H9 (cell line): Measurements from ENCODE around the gene TTLL12. TPM values are rescaled to one million over a fixed set of nuclear protein-coding genes. Genes with fewer than 3 reads are reported as not detected.

Source experiments
- DNase-seq: peaks from one replicate; pipeline ENCODE4 v3.0.0-alpha.2; 2017
- H2AFZ ChIP-seq: one replicate; pipeline ENCODE4 v1.6.1; 2013; ENCODE audit warnings: mild to moderate bottlenecking, low read length, control low read depth, moderate library complexity
- H2AK5ac ChIP-seq: 2 replicates; pipeline ENCODE4 v1.6.1; 2013; ENCODE audit warnings: low read length, control low read depth, mixed read lengths; ENCODE audit not compliant: insufficient read length
- H2BK120ac ChIP-seq: one replicate; pipeline ENCODE4 v1.6.1; 2013; ENCODE audit warnings: low read depth, mild to moderate bottlenecking, low read length, control low read depth, inconsistent platforms; ENCODE audit not compliant: poor library complexity, severe bottlenecking
- H2BK12ac ChIP-seq: 2 replicates; pipeline ENCODE4 v1.6.1; 2013; ENCODE audit warnings: low read length, control low read depth, mixed read lengths, low read depth; ENCODE audit not compliant: insufficient read length
- H2BK15ac ChIP-seq: 2 replicates; pipeline ENCODE4 v1.6.1; 2013; ENCODE audit warnings: low read depth, low read length, control low read depth
- H2BK20ac ChIP-seq: one replicate; pipeline ENCODE4 v1.6.1; 2013; ENCODE audit warnings: low read depth, mild to moderate bottlenecking, low read length, control low read depth, inconsistent platforms; ENCODE audit not compliant: poor library complexity, severe bottlenecking
- H2BK5ac ChIP-seq: 2 replicates; pipeline ENCODE4 v1.6.1; 2013; ENCODE audit warnings: low read length, control low read depth, mixed read lengths; ENCODE audit not compliant: insufficient read length
- H3K14ac ChIP-seq: 2 replicates; pipeline ENCODE4 v1.6.1; 2013; ENCODE audit warnings: low read length, control low read depth; ENCODE audit not compliant: insufficient read depth
- H3K18ac ChIP-seq: 2 replicates; pipeline ENCODE4 v1.6.1; 2013; ENCODE audit warnings: low read depth, mild to moderate bottlenecking, mixed read lengths, low read length, control low read depth; ENCODE audit not compliant: insufficient read length
- H3K23ac ChIP-seq: 2 replicates; pipeline ENCODE4 v1.6.1; 2013; ENCODE audit warnings: low read length, control low read depth, mixed read lengths, low read depth; ENCODE audit not compliant: insufficient read length
- H3K23me2 ChIP-seq: 2 replicates; pipeline ENCODE4 v1.6.1; 2013; ENCODE audit warnings: low read depth, mild to moderate bottlenecking, mixed read lengths, low read length, control low read depth; ENCODE audit not compliant: insufficient read length, poor library complexity, severe bottlenecking
- H3K27ac ChIP-seq: 2 replicates; pipeline ENCODE4 v1.5.1; 2013; ENCODE audit warnings: low read length, control low read depth, mixed read lengths, low read depth; ENCODE audit not compliant: insufficient read length
- H3K27me3 ChIP-seq: 2 replicates; pipeline ENCODE4 v1.6.1; 2013; ENCODE audit warnings: low read length, control low read depth, inconsistent platforms; ENCODE audit not compliant: insufficient read depth
- H3K4ac ChIP-seq: 2 replicates; pipeline ENCODE4 v1.6.1; 2013; ENCODE audit warnings: low read depth, mild to moderate bottlenecking, control low read depth, inconsistent platforms, low read length, moderate library complexity
- H3K4me1 ChIP-seq: 2 replicates; pipeline ENCODE4 v1.6.1; 2013; ENCODE audit warnings: low read length, control low read depth, inconsistent platforms; ENCODE audit not compliant: insufficient read depth
- H3K4me2 ChIP-seq: 2 replicates; pipeline ENCODE4 v1.6.1; 2013; ENCODE audit warnings: low read length, control low read depth, mixed read lengths; ENCODE audit not compliant: insufficient read length, insufficient read depth
- H3K56ac ChIP-seq: 2 replicates; pipeline ENCODE4 v1.6.1; 2013; ENCODE audit warnings: low read depth, mild to moderate bottlenecking, mixed read lengths, low read length, control low read depth; ENCODE audit not compliant: insufficient read length
- H3K79me1 ChIP-seq: 2 replicates; pipeline ENCODE4 v1.6.1; 2013; ENCODE audit warnings: low read depth, mild to moderate bottlenecking, moderate library complexity, low read length, control low read depth, inconsistent platforms; ENCODE audit not compliant: insufficient read depth, poor library complexity, severe bottlenecking
- H3K79me2 ChIP-seq: 2 replicates; pipeline ENCODE4 v1.6.1; 2013; ENCODE audit warnings: low read length, control low read depth, inconsistent platforms; ENCODE audit not compliant: insufficient read depth
- H3K9ac ChIP-seq: 2 replicates; pipeline ENCODE4 v1.6.1; 2013; ENCODE audit warnings: low read length, control low read depth, mixed read lengths; ENCODE audit not compliant: insufficient read length; ENCODE audit errors: extremely low read depth
- H3K9me3 ChIP-seq: one replicate; pipeline ENCODE4 v1.6.1; 2013; ENCODE audit warnings: low read depth, low read length, inconsistent platforms; ENCODE audit not compliant: control insufficient read depth
- H3T11ph ChIP-seq: one replicate; pipeline ENCODE4 v1.6.1; 2013; ENCODE audit warnings: mild to moderate bottlenecking, low read length, control low read depth, inconsistent platforms
- H4K20me1 ChIP-seq: one replicate; pipeline ENCODE4 v1.6.1; 2013; ENCODE audit not compliant: control insufficient read depth, insufficient read length, insufficient read depth
- H4K5ac ChIP-seq: 2 replicates; pipeline ENCODE4 v1.6.1; 2013; ENCODE audit warnings: low read depth, mild to moderate bottlenecking, mixed read lengths, low read length, control low read depth; ENCODE audit not compliant: insufficient read length
- H4K8ac ChIP-seq: replicated peaks from 2 replicates; pipeline ENCODE4 v1.6.1; 2013; ENCODE audit warnings: low read length, control low read depth, mixed read lengths, low read depth; ENCODE audit not compliant: insufficient read length
- H4K91ac ChIP-seq: 2 replicates; pipeline ENCODE4 v1.6.1; 2013; ENCODE audit warnings: low read depth, mild to moderate bottlenecking, moderate library complexity, mixed read lengths, low read length, control low read depth; ENCODE audit not compliant: insufficient read length
- H3K27ac Mint-ChIP-seq, 3 experiments: 2 replicates in 2 of 3; 3 replicates in 1 of 3; pipeline ENCODE4 v1.8.0; 2020 to 2021; ENCODE audit warnings: mixed read lengths in 3 of 3, mild to moderate bottlenecking in 1 of 3, moderate library complexity in 1 of 3
- H3K27me3 Mint-ChIP-seq: 2 replicates; pipeline ENCODE4 v1.8.0; 2021; ENCODE audit warnings: low read depth, mild to moderate bottlenecking, moderate library complexity, mixed read lengths
- H3K36me3 Mint-ChIP-seq, 3 experiments: 2 replicates in 2 of 3; 3 replicates in 1 of 3; pipeline ENCODE4 v1.8.0; 2020 to 2021; ENCODE audit warnings: low read depth in 3 of 3, mixed read lengths in 3 of 3; ENCODE audit not compliant: insufficient read depth in 1 of 3
- H3K4me1 Mint-ChIP-seq, 2 experiments: 2 replicates each; pipeline ENCODE4 v1.8.0; 2020; ENCODE audit warnings: mixed read lengths in 2 of 2
- H3K4me3 Mint-ChIP-seq, 2 experiments: 2 replicates in 1 of 2; 3 replicates in 1 of 2; pipeline ENCODE4 v1.8.0; 2020 to 2021; ENCODE audit warnings: mild to moderate bottlenecking in 2 of 2, mixed read lengths in 2 of 2, moderate library complexity in 1 of 2
- H3K9me3 Mint-ChIP-seq, 2 experiments: 2 replicates in 1 of 2; 3 replicates in 1 of 2; pipeline ENCODE4 v1.8.0; 2020; ENCODE audit warnings: mild to moderate bottlenecking in 2 of 2, mixed read lengths in 2 of 2, moderate library complexity in 1 of 2
- whole genome bisulfite sequencing: extraction: QIAGEN DNeasy Blood & Tissue Kit; methylation state at CpG from one replicate; pipeline ENCODE4 v1.1.7; 2013; ENCODE audit warnings: missing lambda C conversion rate, low lambda C conversion rate, mixed read lengths; ENCODE audit not compliant: insufficient read length; ENCODE audit errors: extremely low coverage; 5-methylcytosine and 5-hydroxymethylcytosine counted together
- total RNA-seq: library from RNA; stranded (reverse); gene quantifications from 2 replicates; pipeline ENCODE4 v1.2.1, GENCODE V29; 2021
- TF ChIP-seq, protein P1 (sequence below): fragments of 200-600 bp; sonication (generic); conservative IDR thresholded peaks from 3 replicates; pipeline ENCODE4 v1.8.0; 2021; ENCODE audit warnings: antibody characterized with exemption, mild to moderate bottlenecking

The TTLL12 gene
- total RNA-seq, 1 experiment from 2014 or later = 89.6 TPM

DNA sequence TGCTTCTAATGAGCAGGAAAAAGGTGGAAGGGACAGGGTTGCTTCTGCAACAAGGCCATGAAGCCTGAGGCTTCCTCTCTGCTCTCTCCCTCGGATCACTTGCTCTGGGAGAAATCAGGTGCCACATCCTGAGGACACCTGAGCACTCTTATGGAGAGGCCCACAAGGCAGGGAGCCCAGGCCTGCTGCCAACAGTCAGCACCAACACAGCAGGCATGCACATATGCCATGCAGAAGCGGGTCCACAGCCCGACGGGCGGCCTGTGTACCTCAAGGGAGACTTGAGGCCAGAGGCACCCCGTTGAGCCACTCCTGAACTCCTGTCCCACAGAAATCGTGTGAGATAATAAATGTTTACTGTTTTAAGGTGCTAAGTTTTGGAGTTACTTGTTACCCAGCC is 9.5 kb downstream of the TTLL12 start:
- Histone ChIP-seq H2BK12ac (no peak overlapping the region), H2AFZ (no peak overlapping the region), H4K91ac (no peak overlapping the region), H3K14ac (no peak overlapping the region), H3T11ph (no peak overlapping the region), H3K79me1 (no peaks in the 10 kb centered on the region), H3K4ac (no peak overlapping the region), H2BK5ac (no peak overlapping the region), H4K8ac (no peak overlapping the region), H4K5ac (no peak overlapping the region), H2AK5ac (no peak overlapping the region), H3K9ac (no peak overlapping the region), H3K56ac (no peak overlapping the region), H3K27ac (no peak overlapping the region), H4K20me1 (no peaks in the 10 kb centered on the region), H2BK15ac (no peak overlapping the region), H3K79me2 (no peaks in the 10 kb centered on the region), H3K4me2 (no peak overlapping the region), H3K4me1 (no peaks in the 10 kb centered on the region), H3K9me3 (no peaks in the 10 kb centered on the region), H3K23ac (no peak overlapping the region), H2BK120ac (no peak overlapping the region), H3K27me3 (no peaks in the 10 kb centered on the region), H2BK20ac (no peak overlapping the region), H3K18ac (no peak overlapping the region), H3K23me2 (no peaks in the 10 kb centered on the region)
- no peak for DNase-seq
- H3K27me3 Mint-ChIP-seq = no peaks in the 10 kb centered on the region
- no peaks in the 10 kb centered on the region for H3K9me3 Mint-ChIP-seq
- TF ChIP-seq, protein P1, sequence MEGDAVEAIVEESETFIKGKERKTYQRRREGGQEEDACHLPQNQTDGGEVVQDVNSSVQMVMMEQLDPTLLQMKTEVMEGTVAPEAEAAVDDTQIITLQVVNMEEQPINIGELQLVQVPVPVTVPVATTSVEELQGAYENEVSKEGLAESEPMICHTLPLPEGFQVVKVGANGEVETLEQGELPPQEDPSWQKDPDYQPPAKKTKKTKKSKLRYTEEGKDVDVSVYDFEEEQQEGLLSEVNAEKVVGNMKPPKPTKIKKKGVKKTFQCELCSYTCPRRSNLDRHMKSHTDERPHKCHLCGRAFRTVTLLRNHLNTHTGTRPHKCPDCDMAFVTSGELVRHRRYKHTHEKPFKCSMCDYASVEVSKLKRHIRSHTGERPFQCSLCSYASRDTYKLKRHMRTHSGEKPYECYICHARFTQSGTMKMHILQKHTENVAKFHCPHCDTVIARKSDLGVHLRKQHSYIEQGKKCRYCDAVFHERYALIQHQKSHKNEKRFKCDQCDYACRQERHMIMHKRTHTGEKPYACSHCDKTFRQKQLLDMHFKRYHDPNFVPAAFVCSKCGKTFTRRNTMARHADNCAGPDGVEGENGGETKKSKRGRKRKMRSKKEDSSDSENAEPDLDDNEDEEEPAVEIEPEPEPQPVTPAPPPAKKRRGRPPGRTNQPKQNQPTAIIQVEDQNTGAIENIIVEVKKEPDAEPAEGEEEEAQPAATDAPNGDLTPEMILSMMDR = no peak
- H3K36me3 Mint-ChIP-seq = peaks cover 39 to 75% (median 62%) of the 10 kb centered on the region in 3 experiments
- H3K4me1 Mint-ChIP-seq = no peaks in the 10 kb centered on the region
- WGBS = no CpG with 5 or more reads among the region's 7 CpGs
- H3K27ac Mint-ChIP-seq = peak overlapping the region in 1 of 3 experiments; percentile 52; a peak in 1 of 7 replicates
- H3K4me3 Mint-ChIP-seq = no peak overlapping the region
